Hematopoietic multipotent progenitor cell (in vitro differentiated cells): Measurements from ENCODE around the gene SLC25A26. TPM values are rescaled to one million over a fixed set of nuclear protein-coding genes. Genes with fewer than 3 reads are reported as not detected.
A peak's percentile ranks its signal among the peaks of the same experiment; 100 is the strongest.
"Not testable (repeated sequence)": the region's sequence is repeated elsewhere in the genome, so short reads cannot be mapped to it uniquely, and the experiment has no call there.

ENCODE experiments used
- DNase-seq, 3 donors: peaks; one replicate each; pipeline ENCODE4 v3.0.0-alpha.2; 2011 to 2015; ENCODE audit warnings: low read depth in 2 of 3, low spot score in 2 of 3
- total RNA-seq: library from RNA; depleted of rRNA; stranded (reverse); fragments of >200 nt; gene quantifications from one replicate; pipeline ENCODE4 v1.2.3, GENCODE V29; 2012

The SLC25A26 gene
- total RNA-seq, 1 donor = 22.1 TPM

- no peak for DNase-seq
Observed at GRCh38 chr3:66405701-66406091, 184.9 kb downstream of the SLC25A26 start.

- no peak for DNase-seq
Observed at GRCh38 chr3:66406163-66406562, 185.4 kb downstream of the SLC25A26 start.

GRCh38 chr3:66406831-66407610, 186.2 kb downstream of the SLC25A26 start:
- no peak for DNase-seq

GRCh38 chr3:66407611-66408218, 186.9 kb downstream of the SLC25A26 start:
- peak; percentile 43 to 73 (median 49) for DNase-seq

- DNase-seq = no peak
Observed at GRCh38 chr3:66409771-66410754, 189.3 kb downstream of the SLC25A26 start.

- DNase-seq = no peak
Observed at GRCh38 chr3:66410976-66411375, 190.2 kb downstream of the SLC25A26 start.

GRCh38 chr3:66411474-66411873, 190.7 kb downstream of the SLC25A26 start:
- no peak for DNase-seq

GRCh38 chr3:66411961-66412887, 191.4 kb downstream of the SLC25A26 start:
- DNase-seq = no peak

- no peak for DNase-seq
Observed at GRCh38 chr3:66413151-66413751, 192.4 kb downstream of the SLC25A26 start.

GRCh38 chr3:66414846-66415245, 194.0 kb downstream of the SLC25A26 start:
- no peak for DNase-seq

GRCh38 chr3:66415867-66416428, 195.1 kb downstream of the SLC25A26 start:
- no peak for DNase-seq

- no peak for DNase-seq
Observed at GRCh38 chr3:66416556-66417304, 195.9 kb downstream of the SLC25A26 start.

- DNase-seq = no peak
Observed at GRCh38 chr3:66418475-66418931, 197.7 kb downstream of the SLC25A26 start.

- DNase-seq = no peak
Observed at GRCh38 chr3:66419036-66419435, 198.2 kb downstream of the SLC25A26 start.

- DNase-seq = not testable (repeated sequence)
Observed at GRCh38 chr3:66421144-66421543, 200.3 kb downstream of the SLC25A26 start.

- not testable (repeated sequence) for DNase-seq
Observed at GRCh38 chr3:66421893-66422292, 201.1 kb downstream of the SLC25A26 start.

- no peak for DNase-seq
Observed at GRCh38 chr3:66423791-66424190, 203.0 kb downstream of the SLC25A26 start.

GRCh38 chr3:66425032-66425431, 204.2 kb downstream of the SLC25A26 start:
- no peak for DNase-seq
